Lung (tissue), 12 donors: ENCODE results near the gene GNPTAB. TPM values are rescaled to one million over a fixed set of nuclear protein-coding genes. Genes with fewer than 3 reads are reported as not detected.

Source experiments
- ATAC-seq: fragments of 200-7000 bp; cut with Tn5 transposase; one replicate; pipeline ENCODE4 v1.9.1; 2020; ENCODE audit warnings: moderate number of reproducible peaks; ENCODE audit not compliant: insufficient read depth, low FRiP score
- DNase-seq, 3 donors: peaks; one replicate each; pipeline ENCODE4 v3.0.0-alpha.2; 2013 to 2017
- H3K27ac ChIP-seq, 2 donors: one replicate each; pipeline ENCODE4 v1.5.1; 2013; ENCODE audit warnings: mild to moderate bottlenecking in 2 of 2, moderate library complexity in 2 of 2, control low read depth in 1 of 2, inconsistent platforms in 1 of 2, low read depth in 1 of 2, low read length in 1 of 2
- H3K27me3 ChIP-seq, 3 donors: one replicate each; pipeline ENCODE4 v1.5.1; 2013; ENCODE audit warnings: low read length in 2 of 3; ENCODE audit not compliant: control insufficient read depth in 3 of 3, insufficient read depth in 3 of 3
- H3K36me3 ChIP-seq, 4 donors: one replicate each; pipeline ENCODE4 v1.5.1; 2013; ENCODE audit warnings: low read length in 4 of 4, mild to moderate bottlenecking in 1 of 4, moderate library complexity in 1 of 4; ENCODE audit not compliant: control insufficient read depth in 4 of 4, insufficient read depth in 4 of 4
- H3K4me1 ChIP-seq, 5 donors: one replicate each; pipeline ENCODE4 v1.5.1; 2013; ENCODE audit warnings: low read length in 5 of 5, mild to moderate bottlenecking in 2 of 5, moderate library complexity in 1 of 5; ENCODE audit not compliant: control insufficient read depth in 5 of 5, insufficient read depth in 5 of 5
- H3K4me3 ChIP-seq: one replicate; pipeline ENCODE4 v1.5.1; 2013; ENCODE audit warnings: mild to moderate bottlenecking, control low read depth, moderate library complexity
- H3K9ac ChIP-seq, 2 donors: one replicate each; pipeline ENCODE4 v1.5.1; 2013; ENCODE audit warnings: low read length in 2 of 2, control low read depth in 1 of 2; ENCODE audit not compliant: insufficient read depth in 1 of 2
- H3K9me3 ChIP-seq, 4 donors: one replicate each; pipeline ENCODE4 v1.5.1; 2013; ENCODE audit warnings: low read length in 3 of 4, mild to moderate bottlenecking in 1 of 4, moderate library complexity in 1 of 4; ENCODE audit not compliant: control insufficient read depth in 4 of 4, insufficient read depth in 3 of 4
- WGBS, 2 donors: extraction: QIAGEN DNeasy Blood & Tissue Kit; methylation state at CpG; one replicate each; pipeline ENCODE4 v1.1.7; 2013; 5-methylcytosine and 5-hydroxymethylcytosine counted together
- polyA plus RNA-seq, 2 donors: library from polyadenylated mRNA; stranded (reverse); fragments of 200-250 nt; gene quantifications; one replicate each; pipeline ENCODE4 v1.2.1, GENCODE V29; 2013
- total RNA-seq, 2 donors: library from RNA; depleted of rRNA in 1 of 2; stranded (reverse); fragments of >200 nt in 1 of 2; gene quantifications; one replicate each; pipeline ENCODE4 v1.2.1, GENCODE V29; 2014 to 2021
- TF ChIP-seq, protein P1 (sequence below): IDR thresholded peaks from 2 replicates; pipeline ENCODE4 v1.5.1; 2012; ENCODE audit warnings: mild to moderate bottlenecking; ENCODE audit errors: control extremely low read depth, extremely low read depth
- donor health status: control.
- donor health status: control.
- donor health status: Bipolar disorder and iron deficiency.
- donor health status: healthy.
- donor health status: DM: yes; HTN: yes; CAD: no.

GNPTAB gene
- total and polyA plus RNA-seq, 4 donors, result 14.8 to 74.3 (median 39.9) TPM

DNA sequence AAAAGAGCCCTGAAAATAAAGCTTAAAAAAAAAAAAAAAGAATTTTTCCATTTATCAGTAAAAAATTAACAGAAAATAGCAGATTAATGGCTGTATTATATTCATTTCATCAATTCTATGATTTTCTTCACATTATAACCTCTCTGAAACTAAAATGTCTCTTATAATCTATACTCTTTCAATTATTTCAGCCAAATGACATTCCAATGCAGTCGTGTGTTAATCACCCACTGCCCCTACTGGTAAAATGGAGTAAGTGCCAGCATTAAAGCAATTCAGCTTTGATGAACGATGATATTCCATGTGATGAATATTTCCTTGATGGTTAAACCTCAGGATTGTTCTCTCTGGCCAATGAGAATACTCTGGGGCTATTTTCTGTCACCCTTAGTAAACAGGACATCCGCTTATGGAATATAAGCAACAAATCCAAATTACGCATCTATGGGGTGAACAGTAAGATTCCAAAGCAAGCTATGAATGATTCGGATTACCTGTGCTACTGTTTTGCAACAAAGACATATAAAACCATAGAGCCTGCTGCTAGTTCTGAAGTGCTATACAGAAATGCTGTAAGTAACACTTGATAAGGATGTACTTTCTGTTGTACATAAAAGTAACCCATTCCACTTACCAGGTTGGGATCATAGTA, 71.2 kb downstream of the GNPTAB start:
- H3K36me3 ChIP-seq, result peaks cover 0 to 18% (median 5%) of the 10 kb centered on the region in 4 donors
- H3K27me3 ChIP-seq, result no peaks in the 10 kb centered on the region
- ATAC-seq (no peak), DNase-seq (peak in 2 of 3 donors; percentile 36 to 41)
- H3K9ac ChIP-seq, result no peak overlapping the region
- no peak overlapping the region for H3K27ac ChIP-seq
- no peaks in the 10 kb centered on the region for H3K9me3 ChIP-seq
- H3K4me1 ChIP-seq, result peaks cover 0 to 3% (median 0%) of the 10 kb centered on the region in 5 donors
- WGBS, 2 donors, result 55 to 58% methylated on average over 5 of the region's 5 CpGs
- TF ChIP-seq, protein P1, sequence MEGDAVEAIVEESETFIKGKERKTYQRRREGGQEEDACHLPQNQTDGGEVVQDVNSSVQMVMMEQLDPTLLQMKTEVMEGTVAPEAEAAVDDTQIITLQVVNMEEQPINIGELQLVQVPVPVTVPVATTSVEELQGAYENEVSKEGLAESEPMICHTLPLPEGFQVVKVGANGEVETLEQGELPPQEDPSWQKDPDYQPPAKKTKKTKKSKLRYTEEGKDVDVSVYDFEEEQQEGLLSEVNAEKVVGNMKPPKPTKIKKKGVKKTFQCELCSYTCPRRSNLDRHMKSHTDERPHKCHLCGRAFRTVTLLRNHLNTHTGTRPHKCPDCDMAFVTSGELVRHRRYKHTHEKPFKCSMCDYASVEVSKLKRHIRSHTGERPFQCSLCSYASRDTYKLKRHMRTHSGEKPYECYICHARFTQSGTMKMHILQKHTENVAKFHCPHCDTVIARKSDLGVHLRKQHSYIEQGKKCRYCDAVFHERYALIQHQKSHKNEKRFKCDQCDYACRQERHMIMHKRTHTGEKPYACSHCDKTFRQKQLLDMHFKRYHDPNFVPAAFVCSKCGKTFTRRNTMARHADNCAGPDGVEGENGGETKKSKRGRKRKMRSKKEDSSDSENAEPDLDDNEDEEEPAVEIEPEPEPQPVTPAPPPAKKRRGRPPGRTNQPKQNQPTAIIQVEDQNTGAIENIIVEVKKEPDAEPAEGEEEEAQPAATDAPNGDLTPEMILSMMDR, result peak; percentile 32
- no peak overlapping the region for H3K4me3 ChIP-seq

DNA sequence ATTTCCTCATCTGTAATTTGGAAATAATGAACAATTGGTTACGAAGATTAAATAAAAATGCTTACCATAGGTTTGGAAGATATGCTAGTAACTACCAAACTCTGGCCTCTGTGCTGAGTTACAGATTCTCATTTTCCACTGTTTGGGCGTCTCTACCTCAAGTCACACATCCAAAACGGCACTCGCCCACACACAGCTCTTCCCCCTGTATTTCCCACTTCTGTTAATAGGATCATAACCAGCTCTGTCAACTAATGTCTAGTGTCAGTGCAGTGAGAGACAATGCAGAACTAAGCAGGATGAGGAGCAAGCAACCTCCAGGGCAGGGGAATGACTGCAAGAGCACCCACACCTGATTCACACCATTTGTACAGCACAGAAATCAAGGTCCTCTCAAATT, 80.6 kb downstream of the GNPTAB start:
- Histone ChIP-seq H3K4me3 (no peak overlapping the region), H3K9ac (no peak overlapping the region), H3K9me3 (no peaks in the 10 kb centered on the region), H3K4me1 (peaks cover 0 to 1% (median 0%) of the 10 kb centered on the region in 5 donors), H3K27me3 (no peaks in the 10 kb centered on the region), H3K36me3 (peaks cover 7 to 25% (median 14%) of the 10 kb centered on the region in 4 donors), H3K27ac (no peak overlapping the region)
- 94 to 98% methylated on average over 4 of the region's 4 CpGs for WGBS, 2 donors
- TF ChIP-seq, protein P1, result no peak
- DNase-seq (no peak), ATAC-seq (no peak)

DNA sequence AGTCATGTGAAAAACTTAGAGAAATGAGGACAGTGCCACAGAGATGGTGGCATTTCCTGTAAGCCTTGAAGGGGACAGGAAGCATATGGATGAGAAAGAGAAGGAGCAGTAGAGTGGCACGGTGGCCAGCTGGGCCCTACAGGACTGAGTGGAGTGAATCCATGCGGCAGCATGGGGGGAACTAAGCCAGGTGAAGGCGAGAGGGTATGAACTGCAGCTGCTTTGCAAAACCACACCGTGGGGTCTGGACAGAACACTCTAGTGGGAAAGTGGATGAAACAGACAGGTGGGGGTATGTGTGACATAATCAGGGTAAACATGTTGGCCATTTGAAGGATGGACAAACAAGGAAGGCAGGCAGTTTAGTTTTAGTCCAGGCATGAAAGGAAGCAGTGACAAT, 81.1 kb downstream of the GNPTAB start:
- Histone ChIP-seq H3K27me3 (no peaks in the 10 kb centered on the region), H3K27ac (no peak overlapping the region), H3K9ac (no peak overlapping the region), H3K9me3 (no peaks in the 10 kb centered on the region), H3K4me1 (peaks cover 0 to 1% (median 0%) of the 10 kb centered on the region in 5 donors), H3K36me3 (peaks cover 7 to 25% (median 15%) of the 10 kb centered on the region in 4 donors), H3K4me3 (no peak overlapping the region)
- TF ChIP-seq, protein P1, result no peak
- ATAC-seq (no peak), DNase-seq (no peak)
- WGBS, 2 donors, result 78 to 86% methylated on average over 4 of the region's 4 CpGs
